Neural progenitor cell (in vitro differentiated cells): ENCODE measurements around the gene KLK8.

Source experiments
- EZH2 ChIP-seq: fragments of 200-600 bp; sonication (generic); IDR thresholded peaks from 2 replicates; pipeline ENCODE4 v1.6.1; 2017; ENCODE audit warnings: antibody characterized with exemption, mild to moderate bottlenecking, moderate library complexity
- EZH2phosphoT487 ChIP-seq: fragments of 200-600 bp; sonication (generic); IDR thresholded peaks from 2 replicates; pipeline ENCODE4 v1.6.1; 2017; ENCODE audit warnings: antibody characterized with exemption
- TF ChIP-seq, protein P1 (sequence below): fragments of 200-600 bp; sonication (generic); IDR thresholded peaks from 2 replicates; pipeline ENCODE4 v1.5.1; 2017; ENCODE audit warnings: antibody characterized with exemption, mild to moderate bottlenecking

DNA sequence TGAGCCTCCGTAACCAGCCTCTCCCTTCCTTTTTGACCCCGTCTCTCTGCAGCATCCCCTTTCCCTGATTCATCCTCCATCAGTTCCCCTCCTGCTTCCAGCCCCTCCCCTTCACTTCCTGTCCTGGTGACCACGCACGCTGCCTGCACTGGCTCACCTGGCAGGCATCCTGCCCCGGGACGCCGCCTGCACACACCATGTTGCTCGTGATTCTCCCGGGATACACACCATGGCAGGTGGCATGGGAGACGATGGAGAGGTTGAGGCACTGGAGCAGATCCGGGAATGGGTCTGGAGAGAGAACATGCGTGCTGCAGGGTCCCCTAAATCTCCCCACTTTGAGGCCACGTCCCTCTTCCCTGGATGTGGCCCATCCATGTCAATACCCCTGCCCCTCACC, 29.2 kb upstream of the KLK8 start:
- TF ChIP-seq, protein P1, sequence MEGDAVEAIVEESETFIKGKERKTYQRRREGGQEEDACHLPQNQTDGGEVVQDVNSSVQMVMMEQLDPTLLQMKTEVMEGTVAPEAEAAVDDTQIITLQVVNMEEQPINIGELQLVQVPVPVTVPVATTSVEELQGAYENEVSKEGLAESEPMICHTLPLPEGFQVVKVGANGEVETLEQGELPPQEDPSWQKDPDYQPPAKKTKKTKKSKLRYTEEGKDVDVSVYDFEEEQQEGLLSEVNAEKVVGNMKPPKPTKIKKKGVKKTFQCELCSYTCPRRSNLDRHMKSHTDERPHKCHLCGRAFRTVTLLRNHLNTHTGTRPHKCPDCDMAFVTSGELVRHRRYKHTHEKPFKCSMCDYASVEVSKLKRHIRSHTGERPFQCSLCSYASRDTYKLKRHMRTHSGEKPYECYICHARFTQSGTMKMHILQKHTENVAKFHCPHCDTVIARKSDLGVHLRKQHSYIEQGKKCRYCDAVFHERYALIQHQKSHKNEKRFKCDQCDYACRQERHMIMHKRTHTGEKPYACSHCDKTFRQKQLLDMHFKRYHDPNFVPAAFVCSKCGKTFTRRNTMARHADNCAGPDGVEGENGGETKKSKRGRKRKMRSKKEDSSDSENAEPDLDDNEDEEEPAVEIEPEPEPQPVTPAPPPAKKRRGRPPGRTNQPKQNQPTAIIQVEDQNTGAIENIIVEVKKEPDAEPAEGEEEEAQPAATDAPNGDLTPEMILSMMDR = no peak
- TF ChIP-seq EZH2 = no peak
- no peak for TF ChIP-seq EZH2phosphoT487
